Stimulated activated CD4-positive, alpha-beta T cell treated with anti-CD3 and anti-CD28 coated beads, Interleukin-4, amount 100 ng/mL, for 48 hours (primary cell): ENCODE data around the gene PLD5.
"Not testable (repeated sequence)": the region's sequence is repeated elsewhere in the genome, so short reads cannot be mapped to it uniquely, and the experiment has no call there.

Source experiments
- DNase-seq, 2 donors: peaks; one replicate each; pipeline ENCODE4 v3.0.0-alpha.2; 2020; ENCODE audit warnings: low read depth in 2 of 2

The PLD5 gene

DNA sequence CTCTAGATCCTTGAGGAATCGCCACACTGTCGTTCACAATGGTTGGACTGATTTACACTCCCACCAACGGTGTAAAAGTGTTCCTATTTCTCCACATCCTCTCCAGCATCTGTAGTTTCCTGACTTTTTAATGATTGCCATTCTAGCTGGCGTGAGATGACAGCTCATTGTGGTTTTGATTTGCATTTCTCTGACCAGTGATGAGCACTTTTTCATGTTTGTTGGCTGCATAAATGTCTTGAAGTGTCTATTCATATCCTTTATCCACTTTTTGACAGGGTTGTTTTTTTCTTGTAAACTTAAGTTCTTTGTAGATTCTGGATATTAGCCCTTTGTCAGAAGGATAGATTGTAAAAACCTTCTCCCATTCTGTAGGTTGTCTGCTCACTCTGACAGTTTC, 465.9 kb downstream of the PLD5 start:
- not testable (repeated sequence) for DNase-seq

DNA sequence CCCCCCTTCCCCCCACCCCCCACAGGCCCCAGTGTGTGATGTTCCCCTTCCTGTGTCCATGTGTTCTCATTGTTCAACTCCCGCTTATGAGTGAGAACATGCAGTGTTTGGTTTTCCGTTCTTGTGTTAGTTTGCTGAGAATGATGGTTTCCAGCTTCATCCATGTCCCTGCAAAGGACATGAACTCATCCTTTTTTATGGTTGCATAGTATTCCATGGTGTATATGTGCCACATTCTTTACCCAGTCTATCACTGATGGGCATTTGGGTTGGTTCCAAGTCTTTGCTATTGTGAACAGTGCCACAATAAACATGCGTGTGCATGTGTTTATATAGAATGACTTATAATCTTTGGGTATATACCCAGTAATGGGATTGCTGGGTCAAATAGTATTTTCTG, 466.3 kb downstream of the PLD5 start:
- DNase-seq = not testable (repeated sequence)

DNA sequence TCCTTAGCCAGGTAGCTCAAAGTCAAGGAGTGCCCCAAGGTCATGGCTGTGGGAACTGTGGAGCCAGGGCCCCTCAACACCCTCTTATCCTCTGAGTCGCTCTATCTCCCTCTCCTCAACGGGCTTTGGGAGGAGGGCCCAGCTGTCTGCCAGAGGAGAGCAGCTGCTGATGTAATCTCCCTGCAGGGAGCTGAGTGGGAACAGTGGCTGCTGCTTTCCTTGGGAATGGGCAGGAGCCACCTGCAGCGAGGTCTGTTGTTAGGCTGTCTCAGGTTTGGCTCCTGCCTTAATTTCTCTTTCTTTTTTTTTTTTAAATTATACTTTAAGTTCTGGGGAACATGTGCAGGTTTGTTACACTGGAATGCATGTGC, 466.8 kb downstream of the PLD5 start:
- DNase-seq = no peak

DNA sequence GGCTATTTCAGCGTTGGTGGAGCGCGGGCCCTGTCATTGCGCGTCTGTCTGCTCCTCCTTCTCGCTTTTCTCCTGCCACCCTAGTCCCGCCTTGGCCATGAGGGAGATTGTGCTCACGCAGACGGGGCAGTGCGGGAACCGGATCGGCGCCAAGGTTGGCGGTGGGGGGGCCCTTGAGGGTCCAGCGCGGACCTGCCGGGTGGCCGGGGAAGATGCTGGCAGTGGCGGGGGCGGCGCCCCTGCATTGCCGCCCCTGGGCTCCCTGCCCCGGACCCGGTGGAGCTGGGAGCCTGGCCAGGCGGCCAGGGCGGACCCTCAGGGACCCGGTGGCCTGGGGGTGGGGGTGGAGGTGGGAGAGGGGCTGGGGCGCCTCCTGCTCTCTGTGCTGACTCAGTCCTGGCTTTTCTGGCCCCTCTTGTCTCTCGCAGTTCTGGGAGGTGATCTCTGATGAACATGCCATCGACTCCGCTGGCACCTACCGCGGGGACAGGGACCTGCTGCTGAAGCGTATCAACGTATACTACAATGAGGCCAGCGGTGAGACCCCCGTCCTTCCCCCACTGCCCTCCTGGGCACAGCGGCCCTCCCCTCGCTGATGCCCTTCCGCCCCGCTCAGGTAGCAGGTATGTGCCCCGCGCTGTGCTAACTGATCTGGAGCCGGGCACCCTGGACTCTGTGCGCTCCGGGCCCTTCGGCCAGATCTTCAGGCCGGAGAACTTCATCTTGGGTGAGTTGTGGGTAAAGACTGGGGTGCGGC, 467.3 kb downstream of the PLD5 start:
- no peak for DNase-seq

DNA sequence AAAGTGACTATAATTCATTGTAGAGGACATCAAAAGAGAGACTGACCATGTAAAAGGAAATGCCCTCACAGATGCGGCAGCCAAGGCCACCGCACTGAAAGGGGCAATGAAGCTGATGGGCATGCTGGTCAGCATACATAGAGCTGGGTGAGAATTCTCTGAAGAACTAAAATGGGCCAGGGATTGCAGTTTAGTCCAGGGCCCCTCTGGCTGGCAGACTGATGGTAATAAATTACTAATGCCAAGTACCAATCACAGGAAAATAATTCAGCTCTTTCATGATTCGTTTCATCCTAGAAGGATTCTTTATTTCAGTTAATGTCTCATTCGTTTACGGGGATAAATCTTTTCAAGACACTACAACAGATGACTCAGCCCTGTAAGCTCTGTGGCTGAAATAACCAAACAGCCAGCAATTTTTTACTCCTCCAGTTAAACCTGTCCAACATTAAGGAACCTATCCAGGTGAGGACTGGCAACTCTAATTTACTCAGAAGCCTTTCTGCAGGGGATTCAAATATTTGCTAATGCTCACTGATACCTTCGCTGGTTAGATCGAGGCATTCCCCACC, 468.7 kb downstream of the PLD5 start:
- DNase-seq = no peak

DNA sequence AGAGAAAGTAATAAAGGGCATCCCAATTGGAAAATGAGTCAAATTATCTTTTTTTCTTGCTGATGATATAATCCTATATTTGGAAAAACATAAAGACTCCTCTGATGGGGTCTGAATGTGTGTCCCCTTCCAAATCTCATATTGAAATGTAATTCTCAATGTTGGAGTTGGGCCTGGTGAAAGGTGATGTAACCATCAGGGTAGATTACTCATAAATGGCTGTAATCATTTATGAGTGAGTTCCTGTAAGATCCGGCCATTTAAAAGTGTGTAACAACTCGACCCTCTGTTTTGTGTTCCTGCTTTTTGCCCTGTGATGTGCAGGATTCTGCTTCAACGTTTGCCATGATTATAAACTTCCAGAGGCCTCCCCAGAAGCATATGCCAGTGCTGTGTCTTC, 481.3 kb downstream of the PLD5 start:
- no peak for DNase-seq

DNA sequence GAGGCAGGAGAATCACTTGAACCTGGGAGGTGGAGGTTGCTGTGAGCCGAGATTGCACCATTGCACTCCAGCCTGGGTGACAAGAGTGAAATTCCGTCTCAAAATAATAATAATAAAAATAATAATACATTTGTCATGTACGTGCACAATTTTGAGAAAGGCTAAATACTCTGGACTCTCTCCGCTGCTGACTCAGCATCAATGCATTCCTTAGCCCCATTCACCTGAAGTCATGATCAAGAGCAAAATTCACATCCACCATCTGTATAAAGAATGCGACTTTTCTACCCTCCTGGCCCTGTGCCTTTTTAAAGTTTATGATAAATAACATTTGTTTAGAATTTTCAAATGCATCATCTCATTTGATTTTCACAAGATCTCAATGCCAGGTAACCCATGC, 490.1 kb downstream of the PLD5 start:
- no peak for DNase-seq

DNA sequence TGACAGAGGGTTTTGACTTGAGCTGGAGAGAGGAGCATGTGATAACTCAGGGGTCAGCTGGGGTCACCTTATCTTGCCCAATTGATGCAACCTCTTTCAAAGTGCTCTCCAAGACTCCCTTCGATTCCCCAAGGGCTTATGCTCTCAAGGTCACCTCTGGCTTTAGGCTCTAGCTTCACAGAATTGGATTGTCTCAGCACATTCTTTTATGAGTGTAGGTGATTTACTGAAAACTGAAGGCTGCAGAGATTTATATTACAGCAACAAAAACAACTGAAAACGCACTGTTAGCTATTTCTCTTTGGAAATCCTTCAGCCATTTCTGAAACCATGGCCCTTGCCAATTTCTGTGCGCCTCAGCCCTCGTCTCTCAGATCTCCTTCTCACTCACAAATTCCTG, 491.1 kb downstream of the PLD5 start:
- DNase-seq = no peak
